NCI-H524 treated with DMSO at 0.1 percent for 48 hours (cell line): ENCODE measurements around the gene CSTF1.

ENCODE experiments used
- DNase-seq: peaks from one replicate; lab custom pipeline; 2025; lab: John Stamatoyannopoulos, UW

CSTF1 gene

DNA sequence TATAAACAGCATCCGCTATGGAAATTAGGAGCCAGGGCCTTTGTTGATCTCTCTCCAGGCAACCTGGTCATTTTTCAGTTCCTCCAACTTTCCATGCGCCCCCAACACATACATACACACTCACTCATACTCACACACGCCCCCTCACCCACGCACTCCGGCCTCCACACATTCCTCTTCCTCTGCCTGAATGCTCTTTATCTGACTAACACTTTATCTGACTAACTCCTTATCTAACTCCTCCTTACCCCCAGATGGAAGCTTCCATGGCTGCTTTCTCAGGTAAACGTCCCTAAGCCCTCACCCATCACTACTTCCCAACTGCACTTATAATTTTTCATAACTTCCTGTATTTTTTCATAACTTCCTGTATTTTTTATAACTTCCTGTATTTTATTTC is 37.1 kb downstream of the CSTF1 start:
- DNase-seq: no peak

GRCh38 chr20:56429941-56430340 is 37.5 kb downstream of the CSTF1 start:
- no peak for DNase-seq

DNA sequence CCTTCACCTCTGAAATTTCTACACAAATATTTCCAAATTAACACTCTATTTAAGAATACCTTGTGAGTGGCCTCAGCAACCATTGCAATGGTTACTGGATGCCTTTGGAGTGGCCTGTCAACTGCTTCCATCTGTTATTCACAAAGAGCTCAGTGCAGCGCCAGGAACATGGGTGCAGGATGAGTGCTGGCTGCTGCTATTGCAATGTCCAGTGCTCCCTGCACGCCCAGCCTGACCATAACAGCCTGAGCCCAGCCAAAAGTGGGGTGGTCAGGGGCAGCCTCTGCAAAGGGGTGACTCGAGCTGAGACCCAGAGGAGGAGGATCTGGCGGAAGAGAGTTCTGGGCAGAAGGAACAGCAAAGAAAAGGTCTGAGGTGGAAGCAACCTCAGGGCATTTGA is 38.0 kb downstream of the CSTF1 start:
- no peak for DNase-seq

GRCh38 chr20:56430957-56431356 is 38.5 kb downstream of the CSTF1 start:
- no peak for DNase-seq

DNA sequence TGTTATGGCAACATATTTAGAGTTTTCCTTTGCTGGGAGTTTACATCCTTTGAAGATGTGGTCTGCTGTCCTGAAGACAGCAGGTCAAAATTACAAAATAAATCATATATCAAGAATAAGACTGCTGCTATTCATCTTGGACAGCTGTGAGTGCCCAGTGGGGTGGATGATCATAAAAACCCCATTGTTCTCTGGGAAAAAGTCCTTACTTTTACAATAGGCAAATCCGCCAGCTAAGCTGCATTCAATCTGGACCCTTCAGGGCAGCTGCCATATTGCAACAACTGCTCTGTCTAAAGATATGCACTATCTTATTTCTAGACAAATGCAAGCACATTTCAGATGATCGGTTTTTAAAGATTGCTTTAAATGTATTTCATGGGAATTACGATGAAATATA is 39.0 kb downstream of the CSTF1 start:
- DNase-seq: no peak

GRCh38 chr20:56433221-56433879 is 40.9 kb downstream of the CSTF1 start:
- DNase-seq: no peak

DNA sequence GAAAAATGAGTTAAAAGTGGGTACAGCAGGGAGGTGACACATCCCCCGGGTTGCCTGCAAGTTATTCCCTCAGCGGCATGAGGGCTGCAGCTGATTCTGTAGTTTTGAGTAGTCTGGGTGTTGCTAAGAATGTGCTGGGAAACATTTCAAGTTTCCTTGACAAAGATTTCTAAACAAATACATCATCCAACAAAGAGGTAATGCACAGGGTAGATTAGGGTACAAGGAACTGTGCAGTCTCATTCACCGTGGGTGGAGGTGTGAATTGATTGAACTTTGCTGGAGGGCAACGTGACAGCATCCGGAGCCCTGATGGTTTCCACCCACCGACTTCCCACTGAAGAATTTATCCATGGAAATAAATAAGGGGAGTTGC is 41.4 kb downstream of the CSTF1 start:
- no peak for DNase-seq

DNA sequence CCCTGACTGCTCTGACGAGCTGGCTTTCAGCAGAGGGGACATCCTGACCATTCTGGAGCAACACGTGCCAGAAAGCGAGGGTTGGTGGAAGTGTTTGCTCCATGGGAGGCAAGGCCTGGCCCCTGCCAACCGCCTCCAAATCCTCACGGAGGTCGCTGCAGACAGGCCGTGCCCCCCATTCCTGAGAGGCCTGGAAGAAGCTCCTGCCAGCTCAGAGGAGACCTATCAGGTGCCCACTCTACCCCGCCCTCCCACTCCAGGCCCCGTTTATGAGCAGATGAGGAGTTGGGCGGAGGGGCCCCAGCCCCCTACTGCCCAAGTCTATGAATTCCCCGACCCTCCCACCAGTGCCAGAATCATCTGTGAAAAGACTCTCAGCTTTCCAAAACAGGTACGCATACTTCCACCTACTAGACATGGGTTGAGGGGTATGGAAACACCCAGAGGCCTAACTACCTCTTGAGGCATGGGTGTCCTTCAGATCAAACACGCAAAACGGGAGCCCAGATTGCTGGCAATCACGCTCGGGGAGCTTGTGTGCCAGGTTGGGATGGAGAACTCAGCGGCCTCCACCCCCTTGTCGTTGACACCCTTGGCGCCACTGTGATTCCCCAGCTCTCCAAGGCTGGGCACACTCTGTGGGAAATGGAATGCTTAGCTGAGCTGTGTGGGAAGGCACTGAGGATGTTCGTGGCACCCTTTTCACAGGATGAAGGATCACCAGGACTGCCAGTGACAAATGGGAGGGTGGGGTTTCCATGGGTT is 44.9 kb downstream of the CSTF1 start:
- no peak for DNase-seq

GRCh38 chr20:56438284-56438683 is 45.8 kb downstream of the CSTF1 start:
- DNase-seq: no peak

GRCh38 chr20:56439771-56440291 is 47.4 kb downstream of the CSTF1 start:
- no peak for DNase-seq

- no peak for DNase-seq
Observed at GRCh38 chr20:56440346-56441007, 48.0 kb downstream of the CSTF1 start.

GRCh38 chr20:56442389-56443365 is 50.2 kb downstream of the CSTF1 start:
- DNase-seq: no peak

DNA sequence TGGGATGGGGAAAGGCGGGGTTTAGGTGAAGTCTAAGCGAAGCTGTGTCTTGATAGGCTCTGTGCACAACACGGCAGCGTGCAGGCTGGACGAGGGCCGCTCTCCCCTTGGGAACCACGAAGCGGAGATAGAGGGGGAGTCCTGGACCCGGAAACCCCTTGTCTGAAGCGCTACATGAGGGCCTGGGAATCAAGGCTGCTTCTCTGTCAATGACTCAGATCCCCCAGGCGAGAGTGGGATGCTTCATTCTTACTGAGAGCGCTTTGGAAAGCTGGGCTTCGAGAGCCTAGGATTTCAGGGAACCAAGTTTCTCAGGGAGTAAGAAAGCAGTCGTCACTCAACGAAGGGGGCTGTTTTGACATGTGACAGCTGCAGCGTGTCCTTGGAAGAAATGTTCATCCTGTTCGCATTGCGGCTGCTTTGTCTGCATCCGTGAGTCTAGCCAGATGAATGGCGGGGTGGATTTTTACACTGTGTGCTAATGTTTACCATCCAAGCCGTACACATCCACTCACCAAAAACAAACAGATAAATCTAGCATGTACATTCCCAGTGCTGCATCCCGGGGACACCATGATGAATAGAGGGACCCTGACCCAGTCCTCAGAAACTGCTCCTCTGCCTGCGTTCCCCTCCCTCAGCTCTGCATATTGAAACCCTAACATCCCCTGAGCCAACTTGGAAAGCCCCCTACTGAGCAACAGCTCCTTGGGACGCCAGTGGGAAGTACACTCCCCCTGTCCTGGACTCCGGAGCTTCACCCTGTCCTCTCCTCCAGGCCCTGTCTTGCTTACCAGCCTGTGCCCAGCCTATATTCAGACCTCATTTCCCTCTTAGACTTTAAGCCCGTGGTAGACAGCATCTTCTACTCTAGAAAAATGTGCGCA is 51.5 kb downstream of the CSTF1 start:
- no peak for DNase-seq

DNA sequence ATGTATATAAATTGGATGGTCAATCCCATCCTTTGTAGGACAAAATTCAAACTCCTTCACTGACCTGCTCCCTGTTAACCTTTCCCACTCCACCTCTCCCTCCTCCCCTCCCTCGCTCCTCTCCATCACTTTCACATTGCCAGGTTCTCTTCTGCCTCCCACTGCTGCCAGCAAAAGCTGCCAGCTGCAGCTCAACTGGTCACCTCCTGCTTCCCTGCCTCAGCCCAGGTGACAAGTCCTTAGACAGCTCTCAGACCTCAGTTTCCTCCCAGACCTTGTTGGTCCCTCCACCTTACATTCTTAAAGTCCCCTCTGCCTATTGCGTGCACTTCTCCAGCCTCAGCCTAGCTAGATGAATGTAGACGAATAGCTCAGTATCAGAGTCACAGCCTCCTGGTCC is 52.7 kb downstream of the CSTF1 start:
- no peak for DNase-seq

DNA sequence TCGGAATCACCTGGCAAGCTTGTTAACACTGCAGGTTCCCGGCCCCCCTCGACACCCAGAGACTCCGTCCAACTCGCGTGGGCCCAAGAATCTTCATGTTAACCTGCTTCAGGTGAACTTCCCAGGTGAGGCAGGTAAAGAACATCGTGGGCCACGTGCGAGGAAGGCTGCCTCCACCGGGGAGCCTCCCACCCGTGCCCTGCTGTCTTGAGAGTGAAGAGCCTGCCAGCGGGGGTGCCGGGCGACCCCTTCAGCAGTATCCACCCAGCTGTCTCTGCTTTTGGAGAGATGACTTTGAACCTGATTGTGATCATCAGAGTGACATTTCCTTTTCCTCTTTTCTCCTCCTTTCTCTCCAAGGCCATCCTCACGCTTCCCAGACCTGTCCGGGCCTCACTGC is 53.1 kb downstream of the CSTF1 start:
- DNase-seq: no peak

GRCh38 chr20:56447227-56447626 is 54.8 kb downstream of the CSTF1 start:
- DNase-seq: no peak

GRCh38 chr20:56449459-56449858 is 57.0 kb downstream of the CSTF1 start:
- DNase-seq: no peak

GRCh38 chr20:56451056-56451765 is 58.8 kb downstream of the CSTF1 start:
- no peak for DNase-seq

GRCh38 chr20:56453352-56453751 is 60.9 kb downstream of the CSTF1 start:
- DNase-seq: no peak

- DNase-seq: no peak
Observed at GRCh38 chr20:56454754-56455153, 62.3 kb downstream of the CSTF1 start.
